Hepatocyte (in vitro differentiated cells): ENCODE data around the gene COL5A1.

Experiments
- EZH2 ChIP-seq: fragments of 200-600 bp; sonication (generic); IDR thresholded peaks from 2 replicates; pipeline ENCODE4 v1.6.1; 2016; ENCODE audit warnings: antibody characterized with exemption, mild to moderate bottlenecking, borderline replicate concordance
- TF ChIP-seq, protein P1 (sequence below): fragments of 200-600 bp; sonication (generic); IDR thresholded peaks from 2 replicates; pipeline ENCODE4 v1.5.1; 2016; ENCODE audit warnings: antibody characterized with exemption, mild to moderate bottlenecking; ENCODE audit not compliant: poor library complexity

DNA sequence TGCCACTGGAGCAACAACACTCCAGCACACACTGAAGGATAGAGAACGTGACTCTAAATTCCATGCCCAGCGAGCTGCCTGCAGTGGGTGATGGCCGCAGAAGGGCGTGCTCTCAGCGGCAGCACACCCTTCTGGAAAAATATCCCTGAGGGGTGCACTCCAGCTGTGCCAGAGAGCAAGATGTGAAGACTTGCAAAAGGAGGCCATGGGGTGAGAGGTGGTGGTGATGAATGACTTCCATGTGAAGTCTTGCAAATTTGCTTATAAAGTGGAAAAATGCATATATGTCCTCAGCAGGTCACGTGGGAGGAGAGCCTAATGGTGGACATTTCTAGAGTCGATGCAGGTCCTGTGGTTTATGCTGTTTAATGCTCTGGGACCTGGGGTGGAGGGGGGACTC is 39.8 kb upstream of the COL5A1 start:
- TF ChIP-seq, protein P1, sequence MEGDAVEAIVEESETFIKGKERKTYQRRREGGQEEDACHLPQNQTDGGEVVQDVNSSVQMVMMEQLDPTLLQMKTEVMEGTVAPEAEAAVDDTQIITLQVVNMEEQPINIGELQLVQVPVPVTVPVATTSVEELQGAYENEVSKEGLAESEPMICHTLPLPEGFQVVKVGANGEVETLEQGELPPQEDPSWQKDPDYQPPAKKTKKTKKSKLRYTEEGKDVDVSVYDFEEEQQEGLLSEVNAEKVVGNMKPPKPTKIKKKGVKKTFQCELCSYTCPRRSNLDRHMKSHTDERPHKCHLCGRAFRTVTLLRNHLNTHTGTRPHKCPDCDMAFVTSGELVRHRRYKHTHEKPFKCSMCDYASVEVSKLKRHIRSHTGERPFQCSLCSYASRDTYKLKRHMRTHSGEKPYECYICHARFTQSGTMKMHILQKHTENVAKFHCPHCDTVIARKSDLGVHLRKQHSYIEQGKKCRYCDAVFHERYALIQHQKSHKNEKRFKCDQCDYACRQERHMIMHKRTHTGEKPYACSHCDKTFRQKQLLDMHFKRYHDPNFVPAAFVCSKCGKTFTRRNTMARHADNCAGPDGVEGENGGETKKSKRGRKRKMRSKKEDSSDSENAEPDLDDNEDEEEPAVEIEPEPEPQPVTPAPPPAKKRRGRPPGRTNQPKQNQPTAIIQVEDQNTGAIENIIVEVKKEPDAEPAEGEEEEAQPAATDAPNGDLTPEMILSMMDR: no peak
- TF ChIP-seq EZH2: no peak
